ENCODE data around the gene CR1L. TPM values are rescaled to one million over a fixed set of nuclear protein-coding genes. Genes with fewer than 3 reads are reported as not detected.
A peak's percentile ranks its signal among the peaks of the same experiment; 100 is the strongest.
"Not testable (repeated sequence)": the region's sequence is repeated elsewhere in the genome, so short reads cannot be mapped to it uniquely, and the experiment has no call there.

Gene CR1L
- total RNA-seq, 1 donor from 2014 or later = not detected

GRCh38 chr1:207691010-207691409, 46.1 kb downstream of the CR1L start:
- H3K27ac Mint-ChIP-seq = no peak overlapping the region
- TF ChIP-seq CTCF (IDR thresholded peaks at IDR 0.05; ENCODE audit: unreplicated experiment) = no peak
- peaks cover 15% of the 10 kb centered on the region for H3K27me3 Mint-ChIP-seq (ENCODE audit: low read depth)
- no peak overlapping the region for H3K4me3 Mint-ChIP-seq
- no peak for DNase-seq (ENCODE audit: low spot score in 2 of 2, unreplicated experiment in 2 of 2)
- H3K4me1 Mint-ChIP-seq = no peaks in the 10 kb centered on the region
- H3K9me3 Mint-ChIP-seq = no peaks in the 10 kb centered on the region
- H3K36me3 Mint-ChIP-seq = no peaks in the 10 kb centered on the region

GRCh38 chr1:207691841-207692240, 46.9 kb downstream of the CR1L start:
- Mint-ChIP-seq H3K27me3 (ENCODE audit: low read depth) (peaks cover 15% of the 10 kb centered on the region), H3K4me1 (no peaks in the 10 kb centered on the region), H3K27ac (no peak overlapping the region), H3K36me3 (no peaks in the 10 kb centered on the region), H3K9me3 (no peaks in the 10 kb centered on the region), H3K4me3 (no peak overlapping the region)
- no peak for TF ChIP-seq CTCF (IDR thresholded peaks at IDR 0.05; ENCODE audit: unreplicated experiment)
- DNase-seq (ENCODE audit: low spot score in 2 of 2, unreplicated experiment in 2 of 2) = no peak

- DNase-seq (ENCODE audit: low spot score in 2 of 2, unreplicated experiment in 2 of 2); H3K9me3 Mint-ChIP-seq; H3K4me1 Mint-ChIP-seq; H3K4me3 Mint-ChIP-seq; H3K36me3 Mint-ChIP-seq; H3K27ac Mint-ChIP-seq: not testable (repeated sequence)
- peaks cover 15% of the 10 kb centered on the region for H3K27me3 Mint-ChIP-seq (ENCODE audit: low read depth)
Observed at GRCh38 chr1:207692291-207692690, 47.4 kb downstream of the CR1L start.

GRCh38 chr1:207695891-207696290, 51.0 kb downstream of the CR1L start:
- H3K27ac Mint-ChIP-seq = no peak overlapping the region
- H3K36me3 Mint-ChIP-seq = no peaks in the 10 kb centered on the region
- TF ChIP-seq CTCF (IDR thresholded peaks at IDR 0.05; ENCODE audit: unreplicated experiment) = no peak
- no peaks in the 10 kb centered on the region for H3K9me3 Mint-ChIP-seq
- no peak for DNase-seq (ENCODE audit: low spot score in 2 of 2, unreplicated experiment in 2 of 2)
- H3K4me3 Mint-ChIP-seq = no peak overlapping the region
- peaks cover 6% of the 10 kb centered on the region for H3K27me3 Mint-ChIP-seq (ENCODE audit: low read depth)
- H3K4me1 Mint-ChIP-seq = peaks cover 17% of the 10 kb centered on the region

- no peak overlapping the region for H3K27ac Mint-ChIP-seq
- peaks cover 20% of the 10 kb centered on the region for H3K4me1 Mint-ChIP-seq
- H3K36me3 Mint-ChIP-seq = no peaks in the 10 kb centered on the region
- peak in 1 of 2 experiments; percentile 49 for DNase-seq (ENCODE audit: low spot score in 2 of 2, unreplicated experiment in 2 of 2)
- no peaks in the 10 kb centered on the region for H3K27me3 Mint-ChIP-seq (ENCODE audit: low read depth)
- peak; percentile 42 for TF ChIP-seq CTCF (IDR thresholded peaks at IDR 0.05; ENCODE audit: unreplicated experiment)
- no peaks in the 10 kb centered on the region for H3K9me3 Mint-ChIP-seq
- H3K4me3 Mint-ChIP-seq = no peak overlapping the region
Observed at GRCh38 chr1:207698822-207699483, 54.0 kb downstream of the CR1L start.

GRCh38 chr1:207702317-207702716, 57.4 kb downstream of the CR1L start:
- Mint-ChIP-seq H3K27ac (no peak overlapping the region), H3K4me3 (no peak overlapping the region), H3K9me3 (no peaks in the 10 kb centered on the region), H3K4me1 (peaks cover 18% of the 10 kb centered on the region), H3K36me3 (no peaks in the 10 kb centered on the region), H3K27me3 (ENCODE audit: low read depth) (no peaks in the 10 kb centered on the region)
- TF ChIP-seq CTCF (IDR thresholded peaks at IDR 0.05; ENCODE audit: unreplicated experiment) = no peak
- no peak for DNase-seq (ENCODE audit: low spot score in 2 of 2, unreplicated experiment in 2 of 2)

Measured in mesothelial cell of epicardium (in vitro differentiated cells).